Skeletal muscle tissue (tissue), 4 donors: ENCODE data around the gene OR52A1. TPM values are rescaled to one million over a fixed set of nuclear protein-coding genes. Genes with fewer than 3 reads are reported as not detected.
"Not testable (repeated sequence)": the region's sequence is repeated elsewhere in the genome, so short reads cannot be mapped to it uniquely, and the experiment has no call there.

Experiments used
- H3K27ac ChIP-seq: one replicate; pipeline ENCODE4 v1.7.0; 2013; ENCODE audit warnings: mild to moderate bottlenecking, low read depth, low read length, inconsistent platforms
- H3K27me3 ChIP-seq, 3 donors: one replicate each; pipeline ENCODE4 v1.7.0; 2013; ENCODE audit warnings: low read length in 3 of 3; ENCODE audit not compliant: control insufficient read depth in 3 of 3, insufficient read depth in 3 of 3
- H3K36me3 ChIP-seq, 3 donors: one replicate each; pipeline ENCODE4 v1.7.0; 2013; ENCODE audit warnings: low read length in 3 of 3; ENCODE audit not compliant: control insufficient read depth in 3 of 3, insufficient read depth in 3 of 3
- H3K4me1 ChIP-seq, 3 donors: one replicate each; pipeline ENCODE4 v1.7.0; 2013; ENCODE audit warnings: low read length in 3 of 3, mild to moderate bottlenecking in 3 of 3; ENCODE audit not compliant: control insufficient read depth in 3 of 3, insufficient read depth in 3 of 3
- H3K4me3 ChIP-seq, 3 donors: one replicate each; pipeline ENCODE4 v1.7.0; 2013; ENCODE audit warnings: low read length in 3 of 3
- H3K9ac ChIP-seq, 3 donors: one replicate each; pipeline ENCODE4 v1.7.0; 2013; ENCODE audit warnings: low read length in 3 of 3, mild to moderate bottlenecking in 3 of 3, moderate library complexity in 2 of 3, low read depth in 1 of 3
- H3K9me3 ChIP-seq, 3 donors: one replicate each; pipeline ENCODE4 v1.7.0; 2013; ENCODE audit warnings: low read length in 3 of 3; ENCODE audit not compliant: control insufficient read depth in 3 of 3
- total RNA-seq: library from RNA; depleted of rRNA; stranded (reverse); fragments of >200 nt; gene quantifications from one replicate; pipeline ENCODE4 v1.2.3, GENCODE V29; 2014
- donor health status: Osteomylitis.

Gene OR52A1
- total RNA-seq, 1 donor from 2014 or later, result not detected

GRCh38 chr11:5174934-5175333 is 20.4 kb upstream of the OR52A1 start:
- H3K9me3 ChIP-seq, result no peaks in the 10 kb centered on the region
- no peaks in the 10 kb centered on the region for H3K27me3 ChIP-seq
- no peak overlapping the region for H3K9ac ChIP-seq
- no peaks in the 10 kb centered on the region for H3K4me1 ChIP-seq
- H3K4me3 ChIP-seq, result no peak overlapping the region
- H3K36me3 ChIP-seq, result no peaks in the 10 kb centered on the region
- H3K27ac ChIP-seq, result no peak overlapping the region

- no peak overlapping the region for H3K4me3 ChIP-seq
- no peak overlapping the region for H3K9ac ChIP-seq
- no peaks in the 10 kb centered on the region for H3K4me1 ChIP-seq
- H3K36me3 ChIP-seq, result no peaks in the 10 kb centered on the region
- no peaks in the 10 kb centered on the region for H3K27me3 ChIP-seq
- no peaks in the 10 kb centered on the region for H3K9me3 ChIP-seq
- H3K27ac ChIP-seq, result no peak overlapping the region
Observed at GRCh38 chr11:5171856-5172255, 17.3 kb upstream of the OR52A1 start.

- H3K27me3 ChIP-seq, H3K9me3 ChIP-seq, H3K4me1 ChIP-seq, H3K9ac ChIP-seq, H3K27ac ChIP-seq, H3K4me3 ChIP-seq, H3K36me3 ChIP-seq: not testable (repeated sequence)
Observed at GRCh38 chr11:5165898-5166297, 11.3 kb upstream of the OR52A1 start.

- H3K27ac ChIP-seq, H3K27me3 ChIP-seq, H3K9ac ChIP-seq, H3K9me3 ChIP-seq, H3K36me3 ChIP-seq, H3K4me1 ChIP-seq, H3K4me3 ChIP-seq: not testable (repeated sequence)
Observed at GRCh38 chr11:5164807-5165206, 10.2 kb upstream of the OR52A1 start.

GRCh38 chr11:5161045-5161444 is 6.5 kb upstream of the OR52A1 start:
- H3K4me1 ChIP-seq, H3K9ac ChIP-seq, H3K36me3 ChIP-seq, H3K27ac ChIP-seq, H3K27me3 ChIP-seq, H3K9me3 ChIP-seq, H3K4me3 ChIP-seq: not testable (repeated sequence)

GRCh38 chr11:5160217-5160616 is 5.7 kb upstream of the OR52A1 start:
- H3K9me3 ChIP-seq, H3K4me1 ChIP-seq, H3K27me3 ChIP-seq, H3K9ac ChIP-seq, H3K36me3 ChIP-seq, H3K4me3 ChIP-seq, H3K27ac ChIP-seq: not testable (repeated sequence)

GRCh38 chr11:5159806-5160205 is 5.2 kb upstream of the OR52A1 start:
- no peak overlapping the region for H3K27ac ChIP-seq
- no peaks in the 10 kb centered on the region for H3K4me1 ChIP-seq
- no peaks in the 10 kb centered on the region for H3K9me3 ChIP-seq
- H3K27me3 ChIP-seq, result no peaks in the 10 kb centered on the region
- no peak overlapping the region for H3K4me3 ChIP-seq
- H3K36me3 ChIP-seq, result no peaks in the 10 kb centered on the region
- H3K9ac ChIP-seq, result no peak overlapping the region

GRCh38 chr11:5153574-5154431 is 754 bp downstream of the OR52A1 start:
- Histone ChIP-seq H3K27me3 (no peaks in the 10 kb centered on the region), H3K4me1 (no peaks in the 10 kb centered on the region), H3K36me3 (no peaks in the 10 kb centered on the region), H3K9me3 (no peaks in the 10 kb centered on the region), H3K4me3 (no peak overlapping the region), H3K9ac (no peak overlapping the region), H3K27ac (no peak overlapping the region)

- Histone ChIP-seq H3K27me3 (no peaks in the 10 kb centered on the region), H3K36me3 (no peaks in the 10 kb centered on the region), H3K9ac (no peak overlapping the region), H3K4me3 (no peak overlapping the region), H3K4me1 (no peaks in the 10 kb centered on the region), H3K9me3 (no peaks in the 10 kb centered on the region), H3K27ac (no peak overlapping the region)
Observed at GRCh38 chr11:5151713-5152153, 2.8 kb downstream of the OR52A1 start.

GRCh38 chr11:5144206-5144605 is 10.4 kb downstream of the OR52A1 start:
- H3K4me1 ChIP-seq, result not testable (repeated sequence)

More at GRCh38 chr11:5144206-5144605, 10.4 kb downstream of the OR52A1 start:
- H3K9ac ChIP-seq, H3K36me3 ChIP-seq, H3K27ac ChIP-seq, H3K9me3 ChIP-seq, H3K27me3 ChIP-seq, H3K4me3 ChIP-seq: not testable (repeated sequence)
